Measurements from ENCODE around the gene CTSK.
"Not testable (repeated sequence)": the region's sequence is repeated elsewhere in the genome, so short reads cannot be mapped to it uniquely, and the experiment has no call there.

CTSK gene

DNA sequence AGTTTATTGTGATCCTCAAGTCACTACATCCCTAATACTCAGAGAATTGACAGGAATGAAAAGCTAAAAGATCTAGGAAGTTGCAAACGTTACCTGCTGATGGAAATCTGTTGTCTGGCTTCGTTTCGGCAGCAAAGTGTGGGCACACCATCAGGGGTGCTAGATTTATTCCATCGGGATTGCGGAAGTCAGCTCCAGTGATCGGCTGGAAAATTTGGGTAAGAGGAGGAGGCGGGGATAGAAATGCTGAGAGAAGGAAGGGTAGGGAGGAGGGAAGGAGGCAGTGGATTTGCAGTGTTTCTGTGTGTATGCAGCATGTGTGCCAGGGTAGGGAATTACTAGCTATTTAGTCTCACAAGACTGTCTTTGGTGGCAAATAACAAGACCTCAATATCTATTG is at the start of gene CTSK:
TSS of gene CTSK (minus strand) at position 140 of the 400 bp plus-strand sequence. CDS start 1,455 bp downstream, outside the sequence.
- DNase-seq, result no peak

DNA sequence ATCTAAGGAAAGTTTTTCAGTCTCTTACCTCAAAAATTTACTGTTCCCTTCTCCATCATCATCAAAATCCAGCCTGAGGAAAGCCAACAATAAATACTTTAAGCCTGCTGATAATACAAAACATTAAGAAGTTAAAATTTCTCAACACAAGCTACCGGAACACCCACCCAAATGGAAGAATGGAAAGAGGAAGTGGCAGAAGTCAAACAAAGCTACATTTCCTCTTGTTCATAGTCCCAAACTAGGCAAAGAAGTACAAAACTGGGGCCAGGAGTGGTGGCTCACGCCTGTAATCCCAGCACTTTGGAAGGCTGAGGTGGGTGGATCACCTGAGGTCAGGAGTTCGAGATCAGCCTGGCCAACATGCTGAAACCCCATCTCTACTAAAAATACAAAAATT is 44.7 kb upstream of the CTSK start:
- not testable (repeated sequence) for DNase-seq

DNA sequence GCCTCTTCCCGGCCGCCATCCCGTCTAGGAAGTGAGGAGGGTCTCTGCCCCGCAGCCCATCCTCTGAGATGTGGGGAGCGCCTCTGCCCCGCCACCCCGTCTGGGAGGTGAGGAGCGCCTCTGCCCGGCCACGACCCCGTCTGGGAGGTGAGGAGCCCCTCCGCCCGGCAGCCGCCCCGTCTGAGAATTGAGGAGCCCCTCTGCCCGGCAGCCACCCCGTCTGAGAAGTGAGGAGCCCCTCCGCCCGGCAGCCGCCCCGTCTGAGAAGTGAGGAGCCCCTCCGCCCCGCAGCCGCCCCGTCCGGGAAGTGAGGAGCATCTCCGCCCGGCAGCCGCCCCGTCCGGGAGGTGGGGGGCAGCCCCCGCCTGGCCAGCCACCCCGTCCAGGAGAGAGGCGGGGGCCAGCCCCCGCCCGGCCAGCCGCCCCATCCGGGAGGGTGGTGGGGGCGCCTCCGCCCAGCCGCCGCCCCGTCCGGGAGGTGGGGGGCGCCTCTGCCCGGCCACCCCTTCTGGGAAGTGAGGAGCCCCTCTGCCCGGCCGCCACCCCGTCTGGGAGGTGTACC is 42.8 kb upstream of the CTSK start:
- not testable (repeated sequence) for DNase-seq

DNA sequence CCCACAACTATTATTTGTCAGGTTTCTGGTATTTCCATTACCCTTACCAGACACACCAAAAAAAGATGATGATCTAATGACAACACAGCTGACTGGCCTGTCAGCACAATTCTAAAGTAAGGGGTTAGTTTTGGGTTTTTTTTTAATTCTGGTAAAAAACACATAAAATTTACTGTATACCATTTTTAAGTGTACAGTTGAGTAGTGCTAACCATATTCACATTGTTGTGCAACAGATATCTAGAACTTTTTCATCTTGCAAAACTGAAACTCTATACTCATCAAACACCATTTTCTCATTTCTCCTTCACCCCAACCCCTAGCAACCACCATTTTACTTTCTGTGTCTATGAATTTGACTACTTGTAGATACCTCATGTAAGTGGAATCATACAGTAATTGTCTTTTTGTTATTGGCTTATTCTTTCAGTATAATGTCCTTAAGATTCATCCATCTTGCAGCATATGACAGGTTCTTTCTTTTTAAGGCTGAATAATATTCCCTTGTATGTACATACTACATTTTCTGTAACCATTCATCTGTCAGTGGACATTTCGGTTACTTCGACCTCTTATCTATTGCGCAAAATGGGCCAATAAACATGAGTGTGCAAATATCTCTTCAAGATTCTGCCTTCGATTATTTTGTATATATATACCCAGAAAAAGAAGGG is 38.5 kb upstream of the CTSK start:
- no peak for DNase-seq

DNA sequence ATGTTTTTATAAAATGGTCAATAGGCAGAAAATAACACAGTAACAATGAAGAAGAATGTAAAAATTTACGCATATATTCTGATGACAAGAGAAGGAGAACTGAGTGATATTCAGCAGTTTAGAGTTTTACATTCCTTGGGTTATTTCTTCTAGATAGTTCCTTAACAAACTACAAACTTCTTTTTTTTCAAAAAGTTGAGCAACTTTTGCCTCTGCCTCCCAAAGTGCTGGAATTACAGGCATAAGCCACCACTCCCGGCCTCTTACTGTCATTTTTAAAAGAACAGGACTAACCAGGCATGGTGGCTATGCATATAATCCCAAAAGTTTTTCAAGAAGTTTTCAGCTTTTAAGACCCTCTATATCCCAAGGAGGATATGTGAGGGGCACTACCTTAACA is 35.4 kb upstream of the CTSK start:
- no peak for DNase-seq

DNA sequence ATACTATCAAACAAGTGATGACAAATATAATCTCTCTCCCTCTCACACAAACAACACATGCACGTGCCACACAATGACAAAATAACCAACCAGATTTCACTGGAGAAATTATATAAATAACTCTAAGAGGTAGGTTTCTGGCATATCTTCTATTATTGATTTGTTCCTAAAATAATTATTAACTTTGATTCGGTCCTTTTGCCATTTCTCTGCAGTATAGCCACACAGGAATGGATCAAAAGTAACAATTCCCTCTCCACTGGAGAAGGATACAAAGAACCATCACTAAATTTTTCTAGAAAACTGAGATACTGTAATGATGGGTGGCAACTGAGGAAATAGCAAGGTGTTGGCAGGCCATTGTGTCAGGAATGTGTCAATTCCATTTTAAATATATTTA is 34.9 kb upstream of the CTSK start:
- no peak for DNase-seq

DNA sequence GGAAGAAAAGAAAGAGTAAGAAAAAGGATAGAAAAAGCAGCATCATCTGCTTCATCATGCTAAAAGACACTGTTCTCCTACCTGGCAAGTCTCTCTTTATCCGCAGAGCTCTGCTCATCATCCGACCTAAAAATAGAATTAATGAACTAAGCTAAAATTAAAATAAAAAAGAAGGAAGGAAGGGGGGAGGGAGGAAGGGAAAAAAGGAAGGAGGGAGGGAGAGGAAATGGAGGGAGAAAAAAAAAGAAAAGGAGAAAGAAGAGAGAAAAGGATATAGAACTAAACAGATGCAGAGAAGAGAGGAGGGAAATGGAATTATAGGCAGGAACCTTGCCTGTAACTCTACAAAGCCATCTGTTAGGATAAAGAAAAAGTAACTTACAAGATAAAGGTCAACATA is 34.3 kb upstream of the CTSK start:
- DNase-seq, result no peak

DNA sequence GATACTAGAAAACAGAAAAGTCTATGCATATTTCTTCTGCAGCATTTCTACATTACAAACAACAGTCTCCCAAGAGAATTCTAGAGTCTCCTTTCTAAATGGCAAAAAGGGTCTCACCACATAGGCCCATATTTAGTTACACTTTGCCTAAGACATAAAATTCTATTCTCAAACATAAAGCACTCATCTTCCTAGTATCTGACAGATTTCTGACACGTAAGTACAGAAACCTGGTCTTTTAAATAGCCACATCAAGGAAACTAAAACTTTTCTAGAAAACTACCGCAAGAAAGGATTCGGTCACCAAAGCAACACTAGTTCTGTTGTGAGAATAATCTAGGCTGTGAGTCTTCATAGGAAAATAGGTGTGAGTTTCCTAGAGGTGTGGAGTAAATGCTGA is 33.6 kb upstream of the CTSK start:
- no peak for DNase-seq

DNA sequence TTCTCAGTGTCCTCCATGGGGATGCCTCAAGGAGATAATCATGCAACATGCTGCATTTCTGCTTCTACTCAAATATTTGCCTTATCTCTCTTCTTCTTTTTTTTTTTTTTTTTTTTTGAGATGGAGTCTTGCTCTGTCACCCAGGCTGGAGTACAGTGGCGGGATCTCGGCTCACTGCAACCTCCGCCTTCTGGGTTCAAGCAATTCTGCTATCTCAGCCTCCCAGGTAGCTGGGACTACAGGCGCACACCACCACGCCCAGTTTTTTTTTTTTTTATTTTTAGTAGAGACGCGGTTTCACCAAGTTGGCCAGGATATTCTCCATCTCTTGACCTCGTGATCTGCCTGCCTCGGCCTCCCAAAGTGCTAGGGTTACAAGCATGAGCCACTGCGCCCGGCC is 32.8 kb upstream of the CTSK start:
- not testable (repeated sequence) for DNase-seq

DNA sequence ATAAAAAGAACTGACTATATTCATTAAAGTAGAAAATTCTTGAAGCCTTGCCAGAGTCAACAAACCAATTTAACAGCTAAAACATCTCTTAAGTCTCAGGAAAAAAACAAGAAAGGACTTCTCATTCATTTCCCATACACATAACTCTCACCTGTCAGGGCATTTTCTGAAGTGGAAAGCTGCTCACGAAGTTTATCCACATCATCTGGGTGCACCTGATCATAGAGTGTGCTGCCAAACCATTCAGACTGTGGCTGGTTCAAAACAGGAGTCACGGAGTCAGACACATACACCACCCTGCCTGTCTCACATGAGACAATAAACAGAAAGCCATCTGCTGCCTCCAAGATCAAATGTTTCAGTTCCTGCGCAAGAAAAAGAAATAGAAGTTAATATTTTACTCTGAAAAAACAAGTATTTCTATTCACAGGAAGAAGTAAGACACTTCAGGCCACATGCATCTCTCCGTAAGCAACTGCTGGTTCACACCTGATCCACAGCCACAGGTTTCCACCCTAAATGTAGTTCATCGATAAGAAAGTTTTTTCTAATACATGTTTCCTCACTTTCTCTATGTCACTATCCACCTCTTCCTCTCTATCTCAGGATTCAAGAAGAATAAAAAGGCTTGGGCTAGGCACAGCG is 28.2 kb upstream of the CTSK start:
- no peak for DNase-seq

DNA sequence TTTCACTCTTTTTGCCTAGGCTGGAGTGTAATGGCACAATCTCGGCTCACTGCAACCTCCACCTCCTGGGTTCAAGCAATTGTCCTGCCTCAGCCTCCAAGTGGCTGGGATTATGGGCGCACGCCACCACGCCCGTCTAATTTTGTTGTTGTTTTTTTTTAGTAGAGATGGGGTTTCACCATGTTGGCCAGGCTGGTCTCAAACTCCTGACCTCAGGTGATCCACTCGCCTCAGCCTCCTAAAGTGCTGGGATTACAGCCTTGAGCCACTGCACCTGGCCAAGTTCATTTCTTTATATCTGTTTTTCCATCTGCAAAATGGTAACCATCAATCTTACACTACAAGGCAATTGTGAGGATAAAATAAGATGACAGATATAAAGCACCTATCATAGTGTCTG is 25.9 kb upstream of the CTSK start:
- DNase-seq, result not testable (repeated sequence)

DNA sequence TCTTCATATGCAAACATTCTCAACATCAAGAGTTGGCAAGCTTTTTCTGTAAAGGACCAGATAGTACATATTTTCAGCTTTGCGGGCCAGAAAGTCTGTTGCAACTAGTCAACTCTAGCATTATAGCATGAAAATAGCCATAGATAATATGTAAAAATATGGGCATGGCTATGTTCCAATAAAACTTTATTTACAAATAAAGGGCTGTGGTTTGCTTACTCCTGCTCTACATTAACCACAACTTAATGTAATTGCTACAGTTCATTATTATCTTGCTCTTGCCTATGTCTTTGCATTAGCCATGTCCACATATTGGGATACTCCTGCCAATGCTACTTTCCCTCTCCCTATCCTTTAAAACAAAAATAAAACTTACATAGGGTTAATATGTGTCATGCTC is 24.5 kb upstream of the CTSK start:
- no peak for DNase-seq

DNA sequence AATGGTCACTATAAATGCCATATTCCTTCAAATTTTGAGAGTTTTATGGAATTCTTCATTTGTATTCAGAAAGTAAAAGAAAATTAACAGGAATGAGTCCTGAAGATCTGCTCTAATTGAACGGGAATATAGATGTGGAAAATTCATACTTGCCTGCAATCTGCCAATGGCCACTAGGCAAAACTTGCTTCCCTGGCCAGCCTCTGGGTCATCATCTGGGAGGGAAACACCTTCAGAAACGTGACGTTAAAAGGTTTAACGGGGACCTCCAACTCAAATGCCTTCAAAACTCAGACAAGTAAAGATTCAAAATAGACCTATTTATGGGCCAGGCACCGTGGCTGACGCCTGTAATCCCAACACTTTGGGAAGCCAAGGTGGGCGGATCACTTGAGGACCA is 21.7 kb upstream of the CTSK start:
- DNase-seq, result no peak

DNA sequence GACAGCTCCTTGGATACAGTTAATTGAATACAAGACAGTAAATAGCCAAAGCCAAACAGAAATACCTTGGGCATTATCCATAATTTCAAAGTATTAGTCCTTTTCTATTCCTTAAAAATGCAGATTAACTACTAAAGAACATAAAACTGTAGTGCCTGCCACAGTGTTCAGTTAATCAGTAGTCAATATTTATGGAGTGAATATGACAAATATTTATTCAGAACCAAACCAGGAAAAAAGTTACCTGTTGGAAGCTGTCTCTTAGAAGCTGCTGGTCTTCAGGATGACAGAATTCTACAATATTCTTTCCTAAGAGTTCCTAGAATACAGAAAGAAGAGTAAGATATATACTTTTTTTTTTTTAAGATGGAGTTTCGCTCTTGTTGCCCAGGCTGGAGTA is 18.2 kb upstream of the CTSK start:
- no peak for DNase-seq

DNA sequence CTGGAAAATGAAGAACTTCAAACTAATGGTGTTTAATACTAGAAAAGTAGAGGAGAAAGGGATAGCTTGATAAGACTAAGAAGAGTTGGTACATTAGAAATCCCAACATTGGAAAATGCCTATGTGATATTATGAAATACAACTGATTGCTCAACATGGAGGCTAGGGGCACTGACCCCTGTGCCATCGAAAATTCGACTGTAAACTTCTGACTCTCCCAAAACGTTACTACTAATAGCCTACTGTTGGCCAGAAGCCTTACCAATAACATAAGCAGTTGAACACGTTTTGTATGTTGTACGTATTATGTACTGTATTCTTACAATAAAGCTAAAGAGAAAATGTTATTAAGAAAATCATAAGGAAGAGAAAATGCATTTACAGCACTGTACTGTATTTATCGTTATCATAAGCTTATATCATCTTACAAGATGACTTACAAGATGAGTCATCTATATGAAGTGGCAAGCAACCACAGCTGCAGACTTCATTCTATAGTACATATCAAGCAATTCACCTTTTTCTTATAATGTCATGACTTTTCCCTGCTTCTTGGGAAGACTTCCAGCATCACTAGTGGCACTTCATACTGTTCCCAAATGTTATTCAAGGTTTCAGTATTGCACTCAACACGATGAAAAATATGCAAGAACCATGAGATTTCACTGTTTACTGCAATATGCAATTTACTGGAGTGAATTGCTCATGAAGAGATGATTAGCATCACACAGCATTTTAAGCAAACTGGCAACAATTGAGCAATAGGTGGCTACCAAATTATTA is 12.9 kb upstream of the CTSK start:
- DNase-seq, result no peak

DNA sequence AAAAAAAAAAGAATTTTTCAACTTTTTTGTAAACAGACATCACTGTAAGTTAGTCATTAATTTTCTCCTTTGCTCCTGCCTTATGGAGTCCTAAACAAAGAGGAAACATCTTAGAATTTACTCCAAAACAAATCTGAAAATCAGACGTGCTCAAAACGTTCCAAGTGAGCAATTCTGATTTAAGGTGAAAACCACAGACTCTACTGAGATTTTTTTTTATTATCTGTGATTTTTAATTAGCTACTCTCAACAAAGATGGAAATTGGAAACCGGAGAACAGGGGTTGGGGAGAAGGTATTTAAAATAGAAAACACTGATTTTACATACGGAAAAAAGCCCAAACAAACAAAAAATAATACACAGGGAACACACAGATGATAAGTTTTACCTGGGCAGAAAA is 7.8 kb upstream of the CTSK start:
- DNase-seq, result no peak

DNA sequence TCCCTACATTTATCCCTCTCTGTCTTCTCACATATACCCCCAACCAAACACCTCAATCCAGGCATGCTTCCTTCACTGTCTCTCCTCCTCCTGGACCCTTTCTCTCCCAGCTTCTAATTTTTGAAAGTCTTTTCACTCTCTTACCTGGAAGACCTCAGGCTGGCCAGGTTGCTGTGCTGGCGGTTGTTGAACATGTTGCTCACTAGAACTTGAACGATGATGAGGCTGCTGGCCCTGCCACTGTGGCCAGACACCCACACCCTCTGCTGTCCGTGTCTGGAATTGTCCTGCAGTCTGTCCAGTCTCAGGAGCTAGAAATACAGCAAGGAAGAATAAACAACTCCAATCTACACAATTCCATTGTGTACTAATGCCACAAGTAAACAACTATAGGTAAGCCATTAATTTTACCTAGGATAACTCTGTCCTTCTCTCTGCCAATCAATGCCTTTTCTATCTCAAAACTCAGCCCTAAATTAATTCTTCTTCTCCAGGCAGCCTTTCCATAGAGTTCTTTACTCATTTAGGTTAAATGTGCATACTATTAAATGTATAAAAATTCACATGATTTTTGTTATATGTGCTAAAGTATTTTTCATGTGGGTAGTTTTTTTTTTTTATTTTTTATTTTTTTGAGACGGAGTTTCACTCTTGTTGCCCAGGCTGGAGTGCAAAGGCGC is 5.1 kb upstream of the CTSK start:
- DNase-seq, result peak; percentile 5 to 12

DNA sequence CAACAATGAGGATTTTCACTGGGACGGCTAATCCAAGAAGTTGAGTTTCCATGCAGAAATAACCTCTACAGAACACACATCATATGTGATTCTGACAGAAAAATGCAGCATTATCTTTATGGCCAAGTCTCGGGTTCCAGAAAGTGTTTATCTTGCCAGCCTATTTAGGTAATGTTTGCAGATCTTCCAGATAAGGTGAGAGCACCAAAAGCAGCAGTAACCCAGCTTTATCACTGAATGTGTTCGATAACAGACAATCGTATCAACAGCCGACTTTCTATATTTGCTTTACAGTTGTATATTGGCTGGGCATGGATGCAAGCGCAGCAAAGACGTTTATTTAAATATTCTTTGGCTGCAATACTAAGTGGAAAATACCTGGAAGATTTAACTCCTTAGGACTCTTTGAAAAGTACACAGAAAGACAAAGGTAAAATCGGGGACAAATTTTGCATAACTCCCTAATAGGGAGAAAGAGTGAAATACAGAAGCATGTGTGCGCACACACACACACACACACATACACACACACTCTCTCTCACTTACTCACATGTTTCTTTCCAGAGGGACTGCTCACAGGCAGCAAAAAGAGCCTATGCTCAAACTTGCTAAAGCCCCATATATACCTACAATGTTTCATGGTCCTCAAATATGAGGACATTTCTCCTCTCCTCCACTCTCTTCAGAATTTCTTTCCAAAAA is 3.0 kb upstream of the CTSK start:
- no peak for DNase-seq

DNA sequence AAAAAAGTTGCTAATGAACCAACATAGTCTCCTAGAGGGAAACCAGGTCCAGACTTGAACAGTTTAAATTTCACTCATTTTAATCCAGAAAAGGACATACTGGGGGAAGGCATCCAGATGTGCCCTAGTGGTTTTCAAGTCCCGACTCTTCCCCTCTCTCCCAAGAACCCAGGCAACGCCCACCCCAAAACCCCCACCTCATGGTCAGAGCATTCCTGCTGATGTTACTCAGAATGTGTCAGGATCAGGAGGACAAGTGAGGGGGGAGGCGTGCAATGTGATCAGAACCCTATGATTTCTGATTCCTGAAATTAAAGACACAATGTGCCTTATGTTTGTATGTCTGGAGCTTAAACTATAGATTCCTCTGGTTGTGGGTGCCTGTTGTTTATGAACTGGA is 1.6 kb upstream of the CTSK start:
- no peak for DNase-seq

DNA sequence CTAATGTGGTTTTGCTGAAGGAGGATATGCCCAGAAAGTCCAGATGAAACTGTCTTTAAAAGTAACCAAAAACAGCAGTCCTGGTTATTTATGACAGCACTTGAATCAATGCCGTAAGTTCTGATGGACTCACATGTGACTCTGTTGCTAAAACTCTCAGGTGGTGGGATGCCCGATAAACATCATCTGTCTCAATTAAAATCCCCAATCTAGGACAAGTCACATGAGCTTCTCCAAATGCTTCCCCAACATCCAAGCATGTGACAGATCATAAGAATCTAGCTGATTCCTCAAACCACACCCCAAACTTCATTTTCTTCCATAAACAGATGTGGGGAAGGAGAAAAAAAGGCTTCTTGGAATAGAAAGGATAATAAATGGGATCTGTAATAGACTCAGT is 786 bp upstream of the CTSK start:
- DNase-seq, result no peak

DNA sequence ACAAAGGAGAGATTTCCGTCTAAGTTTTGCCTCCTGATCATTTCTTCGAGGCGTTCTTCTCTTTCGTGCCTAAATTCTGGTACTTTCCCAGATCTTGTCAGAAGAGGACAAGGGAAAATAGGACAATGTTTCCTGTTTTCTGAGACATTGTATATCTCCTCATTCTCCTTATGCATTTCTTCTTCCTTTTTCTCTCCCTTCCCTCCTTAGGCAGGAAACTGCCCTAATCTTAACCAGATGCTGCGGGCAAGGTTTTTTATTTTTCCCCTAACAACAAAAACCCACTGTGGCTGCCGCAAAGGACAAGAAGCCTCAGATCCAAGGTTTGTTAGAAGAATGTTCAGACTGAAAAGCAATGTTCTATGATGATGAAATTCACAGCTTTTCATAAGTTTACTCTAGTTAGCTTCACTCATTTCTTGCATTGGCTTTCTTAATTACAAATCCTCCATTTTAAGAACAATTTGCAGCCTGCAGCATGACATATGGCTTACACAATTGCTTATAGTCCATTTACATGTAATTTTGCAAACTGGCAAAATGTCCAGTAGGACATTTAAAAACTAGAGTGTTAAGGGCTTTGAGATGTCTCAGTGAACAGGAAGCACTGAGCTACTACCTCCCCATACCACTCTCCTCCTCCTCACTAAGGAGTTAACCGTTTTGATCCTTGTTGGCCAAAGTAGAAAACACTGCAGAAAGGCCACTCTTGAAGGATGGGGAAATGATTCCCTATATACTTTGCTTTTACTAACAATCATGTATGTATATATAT is 624 bp downstream of the CTSK start:
- no peak for DNase-seq

DNA sequence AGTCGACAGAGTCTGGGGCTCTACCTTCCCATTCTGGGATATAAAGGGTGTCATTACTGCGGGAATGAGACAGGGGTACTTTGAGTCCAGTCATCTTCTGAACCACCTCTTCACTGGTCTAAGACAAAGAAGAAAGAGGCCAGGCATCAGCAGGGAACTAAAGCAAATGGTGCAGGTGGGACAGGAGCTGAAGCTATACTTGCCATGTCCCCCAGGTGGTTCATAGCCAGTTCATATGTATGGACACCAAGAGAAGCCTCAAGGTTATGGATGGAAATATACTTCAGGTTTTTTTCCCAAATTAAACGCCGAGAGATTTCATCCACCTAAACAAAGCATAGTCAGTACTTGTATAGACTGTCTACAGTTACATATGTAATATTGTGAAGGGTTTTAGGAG is 2.2 kb downstream of the CTSK start:
- no peak for DNase-seq
